HepG2 (cell line): ENCODE data around the gene ADAMTS14. TPM values are rescaled to one million over a fixed set of nuclear protein-coding genes. Genes with fewer than 3 reads are reported as not detected.

ENCODE experiments used
- ATAC-seq: fragments of 200-7000 bp; cut with Tn5 transposase; 3 replicates; pipeline ENCODE4 v1.9.1; 2020; ENCODE audit warnings: mild to moderate bottlenecking, moderate library complexity
- BruUV-seq: library from RNA; stranded (reverse); fragments of 400-500 nt; replicated peaks from 2 replicates; lab custom pipeline; 2021; lab: Mats Ljungman, UMichigan
- CTCF ChIA-PET: fragments of 300-600 bp; formaldehyde crosslinking; extraction: SDS; loops from one replicate; lab custom pipeline; 2021; ENCODE audit warnings: low total read pairs, inconsistent platforms, low intra/inter-chr PET ratio; lab: Yijun Ruan, JAX
- POLR2A ChIA-PET: fragments of 350-600 bp; sonication (Branson Sonifier 250); formaldehyde crosslinking; loops from one replicate; lab custom pipeline; 2020; ENCODE audit warnings: antibody characterized with exemption, inconsistent platforms; lab: Yijun Ruan, JAX
- DNase-seq: peaks from one replicate; pipeline ENCODE4 v3.0.0-alpha.2; 2015; ENCODE audit warnings: low spot score
- FAIRE-seq: peaks from 3 replicates; lab custom pipeline; 2011; peaks lifted over from hg19 to GRCh38; lab: Jason Lieb, UNC
- H2AFZ ChIP-seq: one replicate; pipeline ENCODE4 v1.6.1; 2011; ENCODE audit warnings: low read length, inconsistent platforms
- H3K27ac ChIP-seq: fragments of 300-600 bp; 3 replicates; pipeline ENCODE4 v1.8.0; 2011; ENCODE audit warnings: mixed run types, mild to moderate bottlenecking, mixed read lengths, low read length, inconsistent platforms; ENCODE audit not compliant: insufficient read depth; ENCODE audit errors: extremely low read length
- H3K27me3 ChIP-seq, 2 experiments: fragments of 200-600 bp in 1 of 2; 2 replicates in 1 of 2; 3 replicates in 1 of 2; pipeline versions ENCODE4 v1.6.0 to v1.8.0; 2011; ENCODE audit warnings: low read length in 2 of 2, mild to moderate bottlenecking in 2 of 2, moderate library complexity in 2 of 2, inconsistent platforms in 1 of 2; ENCODE audit not compliant: insufficient read depth in 2 of 2, control insufficient read depth in 1 of 2
- H3K36me3 ChIP-seq, 2 experiments: fragments of 200-600 bp in 1 of 2; replicated peaks in 1 of 2; 2 replicates in 1 of 2; 3 replicates in 1 of 2; pipeline versions ENCODE4 v1.5.1 to v1.8.0; 2011; ENCODE audit warnings: low read length in 2 of 2, inconsistent platforms in 1 of 2; ENCODE audit not compliant: insufficient read depth in 2 of 2, control insufficient read depth in 1 of 2
- H3K4me1 ChIP-seq: 2 replicates; pipeline ENCODE4 v1.5.1; 2012; ENCODE audit warnings: low read length, inconsistent platforms; ENCODE audit not compliant: insufficient read depth
- H3K4me2 ChIP-seq: 2 replicates; pipeline ENCODE4 v1.6.0; 2011; ENCODE audit warnings: low read depth, low read length, inconsistent platforms
- H3K4me3 ChIP-seq, 3 experiments: fragments of 200-600 bp in 1 of 3; sonication (generic), shearing (Covaris generic) in 1 of 3; replicated peaks in 1 of 3; 2 replicates each; pipeline ENCODE4 v1.5.1; 2011 to 2016; ENCODE audit warnings: low read length in 3 of 3, inconsistent platforms in 2 of 3, low read depth in 2 of 3, mild to moderate bottlenecking in 2 of 3, control low read depth in 1 of 3, mixed read lengths in 1 of 3; ENCODE audit not compliant: insufficient read depth in 1 of 3
- H3K79me2 ChIP-seq: one replicate; pipeline ENCODE4 v1.6.1; 2011; ENCODE audit warnings: low read length, inconsistent platforms; ENCODE audit not compliant: insufficient read depth
- H3K9ac ChIP-seq: 2 replicates; pipeline ENCODE4 v1.6.0; 2011; ENCODE audit warnings: mild to moderate bottlenecking, low read depth, low read length, inconsistent platforms; ENCODE audit not compliant: insufficient read depth
- H3K9me3 ChIP-seq: 2 replicates; pipeline ENCODE4 v1.5.1; 2012; ENCODE audit warnings: mild to moderate bottlenecking, low read length
- H4K20me1 ChIP-seq: 2 replicates; pipeline ENCODE4 v1.6.0; 2011; ENCODE audit warnings: inconsistent platforms, mild to moderate bottlenecking, low read length, moderate library complexity; ENCODE audit not compliant: insufficient read depth
- KDM5A ChIP-seq: fragments of 200-600 bp; sonication (generic); IDR thresholded peaks from 2 replicates; pipeline ENCODE4 v1.7.0; 2018; ENCODE audit warnings: antibody characterized with exemption, mild to moderate bottlenecking, low read length, borderline replicate concordance
- NFIC ChIP-seq: IDR thresholded peaks from 2 replicates; pipeline ENCODE4 v1.6.1; 2012; ENCODE audit warnings: mild to moderate bottlenecking, low read length, inconsistent platforms
- TBX3 ChIP-seq: fragments of 450-650 bp; IDR thresholded peaks from 2 replicates; pipeline ENCODE4 v1.6.1; 2017; ENCODE audit warnings: antibody characterized with exemption, mild to moderate bottlenecking, inconsistent platforms, borderline replicate concordance
- THAP9 ChIP-seq: sonication (generic); formaldehyde crosslinking; IDR thresholded peaks from 2 replicates; pipeline ENCODE4; 2020; ENCODE audit warnings: missing genetic modification reagents, mild to moderate bottlenecking, borderline replicate concordance
- ZFP41 ChIP-seq: sonication (generic); formaldehyde crosslinking; IDR thresholded peaks from 2 replicates; pipeline ENCODE4 v1.4.0; 2020; ENCODE audit warnings: mild to moderate bottlenecking, missing genetic modification reagents, borderline replicate concordance
- WGBS: methylation state at CpG from one replicate; pipeline ENCODE4 v1.1.6; 2017; ENCODE audit warnings: low lambda C conversion rate; 5-methylcytosine and 5-hydroxymethylcytosine counted together
- in situ Hi-C: cut with HindIII; loops from 2 replicates; pipeline ENCODE4 v1.10.0; 2017; ENCODE audit warnings: low pct_unique_long_range_greater_than_20kb; ENCODE audit not compliant: extremely low pct_ligation_motif_present
- intact Hi-C: fragments of 100-400 bp; cut with micrococcal nuclease; formaldehyde crosslinking; loops from one replicate; pipeline ENCODE4 v1.10.0; 2022; ENCODE audit not compliant: unreplicated experiment
- polyA plus RNA-seq, 8 experiments: library from polyadenylated mRNA; depleted of rRNA in 3 of 8; stranded (reverse) in 7 of 8; unstranded in 1 of 8; fragments of >200 nt; fragmentation: Illumina TruSeq in 4 of 8; extraction: Trizol in 4 of 8; gene quantifications; 2 replicates each; pipeline versions ENCODE4 v1.2.1 to v1.2.3, GENCODE V29; 2011 to 2016; ENCODE audit warnings: low read depth in 4 of 8, missing spikeins in 1 of 8, mixed read lengths in 1 of 8; ENCODE audit not compliant: insufficient read depth in 1 of 8
- total RNA-seq, 5 experiments: library from RNA; depleted of rRNA; stranded (reverse); fragments of >200 nt; fragmentation: Illumina TruSeq; extraction: Trizol; gene quantifications; 2 replicates each; pipeline ENCODE4 v1.2.3, GENCODE V29; 2016; ENCODE audit warnings: low read depth in 1 of 5

ADAMTS14 gene
- total and polyA plus RNA-seq, 2 of the 13 experiments (the other 11 are each of a cell fraction or from before 2014, with no cell fraction given) = 0.04 to 0.07 TPM

- TF ChIP-seq NFIC (no peak), ZFP41 (no peak), TBX3 (no peak), KDM5A (no peak)
- TF ChIP-seq, all 625 proteins: peak for 0
Observed at GRCh38 chr10:70669015-70669414, 3.3 kb upstream of the ADAMTS14 start (continued).

DNA sequence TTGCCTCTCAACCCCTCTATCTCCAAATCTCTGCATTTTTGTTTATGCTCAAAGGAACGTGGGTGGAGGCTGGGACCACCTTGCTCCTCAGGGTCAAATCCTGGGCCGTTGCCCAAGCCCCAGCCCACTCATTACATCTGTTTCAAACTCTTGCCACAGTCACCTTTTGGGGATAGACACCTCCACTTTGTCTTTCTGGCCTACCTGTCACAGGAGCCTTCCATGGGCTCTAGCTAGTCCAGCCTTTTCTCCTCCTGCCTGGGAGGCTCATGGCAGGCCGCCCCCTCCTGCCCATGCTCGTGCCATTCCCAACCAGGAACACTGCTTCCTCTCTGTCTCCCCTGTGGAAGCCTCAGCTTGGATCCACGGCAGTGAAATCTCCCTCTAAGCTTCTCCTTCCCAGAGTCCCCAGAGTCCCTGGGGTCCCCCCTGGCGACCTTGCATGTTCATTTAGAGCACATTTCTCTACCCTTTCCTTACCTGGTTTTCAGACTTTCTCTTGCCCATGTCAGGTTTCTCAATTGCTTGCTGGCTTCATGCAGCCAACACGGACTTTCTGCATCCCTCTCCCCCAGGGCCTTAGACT is 2.5 kb upstream of the ADAMTS14 start:
- in situ Hi-C loops = no loop called here
- no peak overlapping the region for H2AFZ ChIP-seq
- ATAC-seq (no peak), FAIRE-seq (no peak), DNase-seq (no peak)
- no TSS peak for BruUV-seq
- no peaks in the 10 kb centered on the region for H3K79me2 ChIP-seq
- CTCF ChIA-PET = no interaction called here
- H3K36me3 ChIP-seq = no peaks in the 10 kb centered on the region
- intact Hi-C loops = loop anchor here (10.0 kb wide), 1 partner anchor 115 kb away; no protein-coding TSS in a partner anchor
- H3K9ac ChIP-seq = no peak overlapping the region
- TF ChIP-seq THAP9 (CRISPR knock-in tag) = no peak
- H3K4me2 ChIP-seq = no peak overlapping the region
- no peaks in the 10 kb centered on the region for H3K9me3 ChIP-seq
- WGBS = 15% methylated on average over 7 of the region's 7 CpGs
- no peak overlapping the region for H3K27ac ChIP-seq
- H3K4me1 ChIP-seq = no peaks in the 10 kb centered on the region
- POLR2A ChIA-PET = no interaction called here
- H4K20me1 ChIP-seq = no peaks in the 10 kb centered on the region
- H3K4me3 ChIP-seq = no peak overlapping the region
- H3K27me3 ChIP-seq = peaks cover 2 to 21% of the 10 kb centered on the region in 2 experiments
